ENCODE measurements around the gene OR2T6.
"Not testable (repeated sequence)": the region's sequence is repeated elsewhere in the genome, so short reads cannot be mapped to it uniquely, and the experiment has no call there.

Gene OR2T6, protein sequence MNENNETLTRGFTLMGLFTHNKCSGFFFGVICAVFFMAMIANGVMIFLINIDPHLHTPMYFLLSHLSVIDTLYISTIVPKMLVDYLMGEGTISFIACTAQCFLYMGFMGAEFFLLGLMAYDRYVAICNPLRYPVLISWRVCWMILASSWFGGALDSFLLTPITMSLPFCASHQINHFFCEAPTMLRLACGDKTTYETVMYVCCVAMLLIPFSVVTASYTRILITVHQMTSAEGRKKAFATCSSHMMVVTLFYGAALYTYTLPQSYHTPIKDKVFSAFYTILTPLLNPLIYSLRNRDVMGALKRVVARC

DNA sequence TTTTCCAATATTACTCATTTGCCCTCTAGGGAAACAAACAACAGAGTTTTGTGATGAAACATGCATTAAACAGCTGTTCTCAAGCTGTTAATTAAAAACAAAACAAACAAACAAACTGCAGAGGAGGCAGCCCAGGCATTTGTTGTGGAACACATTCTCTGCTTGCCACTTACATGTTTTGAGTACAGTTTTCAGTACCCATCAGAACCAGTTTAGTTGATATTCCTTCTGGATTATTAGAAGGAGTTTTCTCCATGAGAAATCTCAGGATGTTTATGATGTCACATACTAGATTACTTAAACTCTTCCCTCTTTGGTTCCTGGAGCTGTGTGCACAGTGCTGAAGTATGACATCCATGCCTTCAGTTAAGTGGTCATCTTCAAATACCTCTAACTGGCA lies at the start of gene OR2T6:
Gene OR2T6 (plus strand): TSS at position 301 of the 400 bp plus-strand sequence. CDS start 11,863 bp downstream, outside the sequence.
- DNase-seq, result no peak

GRCh38 chr1:248343451-248343850 lies 32.1 kb upstream of the OR2T6 start:
- no peak for DNase-seq

DNA sequence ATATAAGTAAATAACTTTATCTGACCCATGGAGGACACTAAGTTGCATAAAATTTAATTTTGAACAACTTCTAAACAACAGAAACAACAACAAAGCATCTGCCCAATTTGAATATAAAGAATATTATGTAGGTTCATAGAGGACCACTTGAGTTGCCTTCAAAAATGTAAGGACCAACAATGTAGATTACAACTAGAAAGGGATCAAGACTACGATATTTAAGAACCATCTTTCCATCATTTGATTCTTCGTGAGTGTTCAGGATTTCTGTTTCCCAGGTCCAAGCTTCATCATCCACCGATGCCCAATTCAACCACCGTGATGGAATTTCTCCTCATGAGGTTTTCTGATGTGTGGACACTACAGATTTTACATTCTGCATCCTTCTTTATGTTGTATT lies 27.1 kb upstream of the OR2T6 start, which contains the start of gene OR14C36:
Gene OR14C36 (plus strand): TSS at position 301 of the 400 bp plus-strand sequence. CDS start 0 bp downstream, at position 301.
- DNase-seq, result no peak

GRCh38 chr1:248359415-248359814 lies 16.1 kb upstream of the OR2T6 start:
- DNase-seq, result no peak

GRCh38 chr1:248361121-248361715 lies 14.3 kb upstream of the OR2T6 start, which contains the start of gene OR2T4:
OR2T4 (plus strand) TSS chr1:248361665; CDS start chr1:248361665, 0 bp downstream.
- no peak for DNase-seq

DNA sequence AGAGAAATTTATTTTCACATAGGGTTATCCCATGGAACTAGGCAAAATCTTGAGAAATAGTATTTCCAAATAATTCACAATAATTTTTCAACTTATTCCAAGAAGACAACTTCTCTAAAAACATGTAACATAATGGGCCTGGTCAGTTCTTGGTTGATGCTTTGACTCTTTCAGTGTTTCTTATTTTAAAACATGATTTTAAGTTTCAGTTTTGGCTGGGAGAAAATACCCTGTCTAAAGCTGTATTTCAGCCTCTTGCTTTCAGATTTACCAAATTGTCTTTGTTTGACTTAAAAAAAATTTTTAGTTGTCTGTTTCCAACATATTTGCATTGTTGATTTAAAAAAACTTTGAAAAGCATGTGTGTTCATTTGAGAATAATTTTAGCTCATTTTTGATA lies 8.9 kb upstream of the OR2T6 start:
- DNase-seq, result no peak

GRCh38 chr1:248372394-248372793 lies 3.2 kb upstream of the OR2T6 start:
- no peak for DNase-seq

- DNase-seq, result no peak
Observed at GRCh38 chr1:248373761-248374160, 1.8 kb upstream of the OR2T6 start.

DNA sequence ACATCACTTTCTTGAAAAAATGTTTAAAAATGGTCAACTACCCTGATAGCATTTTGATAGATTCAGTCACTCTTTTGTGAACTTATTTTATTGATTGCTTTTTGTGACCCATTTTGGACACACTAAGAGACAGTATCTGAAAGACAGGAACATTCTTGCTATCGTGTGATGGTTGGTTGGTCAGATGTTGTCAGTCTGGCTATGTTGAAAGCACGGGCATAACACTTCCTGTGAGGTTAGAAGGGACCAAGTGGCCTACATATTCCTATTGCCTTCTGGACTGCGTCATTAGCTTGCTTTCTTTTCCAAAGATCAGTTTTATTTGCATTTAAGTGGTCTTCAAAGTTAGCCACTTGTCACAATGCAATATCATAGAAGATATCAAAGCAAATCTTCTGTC lies 1.4 kb downstream of the OR2T6 start:
- no peak for DNase-seq

GRCh38 chr1:248380854-248381253 lies 5.3 kb downstream of the OR2T6 start:
- DNase-seq, result no peak

GRCh38 chr1:248388426-248388825 lies 12.9 kb downstream of the OR2T6 start:
- no peak for DNase-seq

DNA sequence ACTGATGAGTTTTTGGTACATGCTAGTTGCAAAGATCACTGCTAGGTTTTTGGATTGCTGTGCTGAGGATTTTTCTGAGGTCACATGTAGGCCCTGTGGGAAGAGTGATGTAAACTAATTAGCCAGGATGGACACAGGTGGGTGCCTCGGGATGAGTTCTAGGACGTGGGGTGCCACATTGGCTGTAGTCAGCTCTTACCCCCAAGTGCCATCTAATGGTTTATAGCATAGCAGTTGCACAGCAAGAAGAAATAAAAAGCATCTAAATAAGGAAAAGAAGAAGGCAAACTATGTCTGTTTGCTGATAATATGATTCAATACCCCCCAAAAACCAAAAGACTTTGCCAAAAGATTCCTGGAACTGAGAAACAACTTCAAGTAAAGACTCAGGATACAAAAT lies 17.5 kb downstream of the OR2T6 start:
- no peak for DNase-seq

GRCh38 chr1:248402748-248403147 lies 27.2 kb downstream of the OR2T6 start, which contains the start of gene OR2T1:
OR2T1 (plus strand) TSS chr1:248403048; CDS start chr1:248406148, 3,100 bp downstream.
- no peak for DNase-seq

DNA sequence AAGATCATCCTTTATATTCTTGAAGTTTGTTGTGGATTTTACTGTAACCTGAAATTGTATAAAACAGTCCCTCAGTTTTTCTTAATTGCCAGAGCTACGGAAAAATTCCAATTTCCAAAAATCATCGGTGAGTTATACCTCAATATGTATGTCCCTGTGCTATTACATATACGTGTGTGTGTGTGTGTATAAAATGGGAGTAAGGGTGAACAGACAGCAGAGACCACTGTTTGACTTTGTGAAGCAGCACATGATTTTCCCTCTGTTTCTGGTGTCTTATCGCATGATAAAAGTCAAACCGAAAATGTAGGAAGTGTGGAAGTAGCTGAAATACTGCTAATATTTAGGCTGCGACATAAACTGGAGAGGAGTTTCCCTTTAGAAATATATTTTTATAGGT lies 28.5 kb downstream of the OR2T6 start:
- peak; percentile 55 for DNase-seq

DNA sequence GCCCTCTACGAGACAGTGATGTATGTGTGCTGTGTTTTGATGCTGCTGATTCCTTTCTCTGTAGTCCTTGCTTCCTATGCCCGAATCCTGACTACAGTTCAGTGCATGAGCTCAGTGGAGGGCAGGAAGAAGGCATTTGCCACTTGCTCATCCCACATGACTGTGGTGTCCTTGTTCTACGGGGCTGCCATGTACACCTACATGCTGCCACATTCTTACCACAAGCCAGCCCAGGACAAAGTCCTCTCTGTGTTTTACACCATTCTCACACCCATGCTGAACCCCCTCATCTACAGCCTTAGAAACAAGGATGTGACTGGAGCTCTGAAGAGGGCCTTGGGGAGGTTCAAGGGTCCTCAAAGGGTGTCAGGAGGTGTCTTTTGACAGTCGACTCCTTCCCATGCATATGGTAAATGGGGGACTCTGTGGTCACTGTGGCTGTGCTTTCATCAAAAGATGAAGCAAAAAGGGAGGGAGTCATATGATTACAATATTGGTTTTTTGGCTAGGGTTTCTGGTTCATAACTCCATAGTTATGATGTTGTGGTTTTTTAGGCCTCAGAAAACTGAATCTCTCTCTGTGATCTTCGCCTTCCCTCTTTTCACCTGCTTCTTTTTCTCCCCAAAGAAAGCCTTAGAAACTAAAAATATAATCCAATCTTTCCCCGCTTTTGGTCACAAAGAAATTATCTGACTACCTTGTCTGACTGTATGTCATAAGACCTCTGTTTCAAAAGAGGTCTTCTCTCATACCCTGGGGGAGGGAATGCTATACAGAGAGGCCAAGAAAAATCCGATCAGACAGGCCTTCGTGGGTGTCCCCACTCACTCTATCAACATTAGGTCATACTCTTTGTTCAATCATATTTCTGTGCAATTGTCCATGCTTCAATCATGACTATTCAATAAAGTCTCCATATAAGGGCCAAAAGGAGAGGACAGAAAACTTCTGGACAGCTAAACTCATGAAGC lies 31.5 kb downstream of the OR2T6 start:
- no peak for DNase-seq

GRCh38 chr1:248416226-248416625 lies 40.7 kb downstream of the OR2T6 start:
- DNase-seq, result no peak

DNA sequence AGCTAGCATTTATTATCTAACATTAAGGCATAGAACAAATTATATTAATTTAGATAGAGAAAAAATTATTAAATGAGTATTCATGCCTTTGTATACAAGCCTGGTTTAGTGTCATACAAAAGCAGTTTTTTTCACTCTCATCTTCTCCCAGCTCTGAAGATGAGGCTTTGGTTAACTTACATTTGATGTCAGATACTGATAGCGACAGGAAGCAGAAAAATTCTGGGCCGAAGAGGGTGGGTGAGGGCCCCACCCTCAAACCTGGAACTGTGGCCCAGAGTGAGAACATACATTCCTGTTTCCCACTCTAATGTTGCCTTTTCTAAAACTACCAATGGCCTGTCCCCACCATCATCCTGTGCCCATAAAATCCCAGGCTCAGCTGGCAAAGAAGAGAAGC lies 42.3 kb downstream of the OR2T6 start:
- no peak for DNase-seq

- no peak for DNase-seq
Observed at GRCh38 chr1:248421384-248421783, 45.8 kb downstream of the OR2T6 start.

DNA sequence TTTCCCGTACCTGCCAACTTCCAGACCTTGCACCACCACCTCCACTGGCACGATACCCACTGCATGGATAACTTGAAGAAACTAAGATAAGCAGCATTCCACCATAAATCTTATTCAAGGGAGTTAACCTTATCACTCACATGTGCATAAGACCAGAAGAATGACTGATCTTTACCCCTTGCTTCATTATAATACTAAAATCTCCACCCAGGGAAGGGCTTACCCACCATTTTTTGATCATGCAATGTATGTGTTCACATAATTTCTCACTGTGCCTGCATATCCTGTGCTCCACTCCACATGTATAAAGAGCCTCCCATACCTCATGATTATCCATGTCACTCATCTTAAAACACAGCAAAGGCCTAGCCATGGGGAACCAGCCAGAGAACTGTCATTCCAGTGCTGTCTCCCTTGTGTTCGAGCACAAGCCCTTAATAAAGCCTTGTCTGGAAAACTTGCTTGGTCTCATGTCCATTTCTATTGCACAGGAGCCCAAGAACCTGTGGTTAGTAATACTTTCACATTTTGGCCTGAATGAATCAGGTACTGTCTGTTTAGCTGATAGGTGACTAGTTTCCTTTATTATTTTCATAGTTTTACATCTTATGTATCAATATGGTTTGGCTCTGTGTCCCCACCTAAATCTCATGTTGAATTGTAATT lies 52.1 kb downstream of the OR2T6 start:
- DNase-seq, result not testable (repeated sequence)

DNA sequence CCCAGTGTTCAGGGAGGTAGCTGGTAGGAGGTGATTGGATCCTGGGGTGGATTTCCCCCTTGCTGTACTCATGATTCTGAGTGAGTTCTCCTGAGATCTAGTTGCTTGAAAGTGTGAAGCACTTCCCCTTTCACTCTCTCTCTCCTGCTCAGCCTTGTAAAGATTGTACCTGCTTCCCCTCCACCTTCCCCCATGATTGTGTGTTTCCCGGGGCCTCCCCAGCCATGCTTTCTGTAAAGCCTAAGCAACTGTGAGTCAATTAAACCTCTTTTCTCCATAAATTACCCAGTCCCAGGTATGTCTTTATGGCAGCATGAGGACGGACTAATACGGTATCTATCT lies 52.6 kb downstream of the OR2T6 start:
- DNase-seq, result not testable (repeated sequence)

- not testable (repeated sequence) for DNase-seq
Observed at GRCh38 chr1:248431683-248432082, 56.1 kb downstream of the OR2T6 start.

DNA sequence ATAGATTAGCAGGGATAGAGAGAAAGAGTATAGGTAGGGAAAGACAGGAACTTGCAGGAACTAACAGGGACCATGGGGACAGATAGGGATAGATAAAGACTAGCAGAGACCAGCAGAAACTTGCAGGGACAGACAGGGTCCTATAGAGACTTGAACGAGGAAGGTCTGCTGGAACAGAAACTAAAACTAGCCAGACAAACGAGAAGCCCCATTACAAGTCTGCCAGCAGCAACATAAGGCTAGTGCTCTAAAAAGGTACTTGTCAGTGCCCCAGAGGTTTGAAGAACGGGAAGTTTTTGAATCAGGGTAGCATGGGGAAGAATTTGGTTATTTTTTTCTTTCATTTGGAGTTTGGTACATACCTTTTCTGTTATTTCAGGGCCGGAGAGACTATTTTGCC lies 56.7 kb downstream of the OR2T6 start:
- not testable (repeated sequence) for DNase-seq

Measured in stimulated activated naive CD4-positive, alpha-beta T cell treated with Interleukin-2 at 50 U/mL for 16 hours (primary cell).